GM18867 (cell line): ENCODE measurements around the gene WWOX.

Source experiments
- ATAC-seq: cut with Tn5 transposase; IDR thresholded peaks from one replicate; pipeline ENCODE4 v1.9.1; 2021; ENCODE audit warnings: mild to moderate bottlenecking, moderate library complexity; ENCODE audit not compliant: unreplicated experiment

WWOX gene

DNA sequence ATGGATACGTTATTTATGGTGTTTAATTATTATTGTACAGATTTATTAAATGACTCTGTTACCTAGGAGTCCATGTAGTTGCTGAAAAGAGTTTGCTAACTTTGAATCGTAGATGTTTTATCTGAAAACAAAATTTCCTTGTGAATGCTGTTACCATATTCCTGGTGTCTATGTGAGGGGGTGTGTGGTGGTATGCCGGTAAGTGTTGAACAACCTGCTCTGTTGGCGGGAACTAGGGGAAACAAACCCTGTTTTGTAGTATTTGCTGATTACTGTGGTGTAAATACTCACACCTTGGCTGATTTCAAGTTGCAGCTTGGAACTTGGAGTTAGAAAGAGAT lies 386.4 kb downstream of the WWOX start:
- no peak for ATAC-seq

DNA sequence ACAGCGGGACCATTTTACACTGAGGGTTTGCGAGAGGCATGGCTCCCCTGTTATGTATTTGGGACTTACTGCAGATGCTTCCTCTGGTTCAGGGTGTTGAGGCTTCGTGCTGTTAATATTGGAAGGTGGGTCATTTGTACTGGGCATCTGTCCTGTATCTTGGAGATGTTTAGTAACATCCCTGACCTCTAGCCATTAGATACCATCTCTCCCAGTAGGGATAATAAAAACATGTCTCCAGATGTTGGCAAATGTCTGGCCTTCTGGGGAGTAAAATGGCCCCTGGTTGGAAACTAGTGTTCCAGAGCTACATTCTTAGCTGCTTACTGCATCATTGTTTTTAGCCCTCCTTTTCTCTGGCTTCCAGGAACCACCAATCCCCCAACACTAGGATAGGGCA lies 388.0 kb downstream of the WWOX start:
- no peak for ATAC-seq

DNA sequence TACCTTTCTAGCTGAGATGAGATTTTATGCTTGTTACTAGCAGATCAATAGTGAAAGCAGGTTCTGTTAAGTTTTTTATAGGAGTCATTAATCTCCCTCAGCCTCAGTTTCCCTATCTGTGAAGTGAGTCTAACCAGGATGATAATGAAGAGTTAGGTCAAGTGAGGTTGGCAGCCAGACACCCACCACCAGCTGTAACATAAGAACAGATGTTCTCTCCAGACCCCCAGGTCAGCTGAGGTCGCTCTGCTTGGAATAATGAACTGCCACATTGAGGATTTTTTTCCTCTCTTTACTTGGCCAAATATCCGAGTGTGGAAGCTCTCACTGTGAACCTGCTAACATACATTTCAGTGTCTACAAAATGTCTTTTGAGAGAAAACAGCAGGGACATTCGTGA lies 389.6 kb downstream of the WWOX start:
- no peak for ATAC-seq

DNA sequence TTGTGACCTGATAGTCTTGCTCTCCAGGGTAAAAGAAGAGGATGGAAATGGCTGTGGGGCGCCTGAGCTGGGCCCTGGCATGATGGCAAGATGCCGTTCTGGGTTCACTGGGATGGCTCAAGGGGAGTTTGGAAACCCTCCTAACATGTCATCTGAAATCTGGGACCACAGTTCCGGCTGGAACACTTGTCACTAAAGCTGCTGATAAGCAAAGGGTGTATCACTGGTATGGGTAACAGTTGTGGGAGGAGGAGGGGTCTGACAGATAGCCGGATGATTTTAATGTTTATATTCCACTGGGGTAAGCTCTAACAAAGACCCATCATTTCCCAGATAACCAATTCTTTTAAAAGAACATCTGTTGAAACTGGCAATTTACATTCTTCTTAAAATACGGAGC lies 390.2 kb downstream of the WWOX start:
- no peak for ATAC-seq

DNA sequence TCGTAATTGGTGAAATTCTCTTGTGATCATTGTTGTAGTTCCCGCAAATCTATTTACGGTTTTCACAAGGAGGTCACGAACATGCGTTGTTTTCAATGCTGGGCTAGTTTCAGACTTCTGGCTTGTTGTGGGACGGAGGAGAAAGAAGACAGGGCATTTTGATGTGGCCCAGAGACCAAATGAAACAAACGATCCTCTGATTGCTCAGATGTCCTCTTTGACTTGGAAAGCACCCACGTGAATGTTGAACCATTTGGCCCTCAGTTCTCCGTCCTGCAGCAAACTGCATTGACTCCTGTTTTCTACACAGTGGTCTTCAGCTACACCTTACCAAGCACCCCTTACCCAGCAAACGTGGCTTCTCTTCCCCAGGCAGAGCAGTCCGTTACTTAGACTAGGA lies 391.0 kb downstream of the WWOX start:
- ATAC-seq, result no peak

DNA sequence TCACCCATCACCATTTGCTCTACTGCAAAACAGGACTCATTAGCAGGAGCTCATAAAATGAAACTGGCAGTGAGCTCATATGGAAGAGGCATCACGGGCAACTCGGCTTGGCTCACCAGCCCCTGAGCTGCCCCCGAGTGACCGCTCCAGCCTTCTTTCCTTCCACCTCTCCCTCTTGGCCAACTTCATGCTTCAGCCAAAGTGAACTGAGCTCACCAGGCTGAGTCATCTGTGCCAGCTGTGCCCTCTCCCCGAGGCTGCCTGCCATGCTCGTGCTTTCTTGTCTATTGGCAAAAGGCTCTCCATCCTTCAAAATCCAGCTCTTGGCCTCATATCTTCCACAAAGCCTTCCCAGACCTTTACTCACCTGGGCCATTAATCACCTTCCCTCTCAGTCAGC lies 391.4 kb downstream of the WWOX start:
- no peak for ATAC-seq

DNA sequence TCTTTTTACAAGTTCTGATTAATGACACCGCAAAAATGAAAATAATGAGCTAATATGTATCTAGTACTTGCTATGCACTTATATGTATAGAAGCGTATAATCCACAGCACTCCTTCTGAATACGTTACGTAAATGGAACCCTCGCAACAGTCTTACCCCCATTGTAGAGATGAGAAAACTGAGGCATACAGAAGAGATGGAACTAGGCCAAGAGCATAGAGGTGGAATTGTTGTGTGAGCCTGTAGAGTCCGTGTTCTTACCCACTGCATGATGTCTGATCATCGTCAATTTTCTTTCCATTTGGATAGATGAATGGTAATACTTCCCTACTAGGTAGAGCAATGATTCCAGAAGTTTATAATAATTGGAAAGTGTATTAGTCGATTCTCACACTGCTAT lies 394.1 kb downstream of the WWOX start:
- no peak for ATAC-seq

DNA sequence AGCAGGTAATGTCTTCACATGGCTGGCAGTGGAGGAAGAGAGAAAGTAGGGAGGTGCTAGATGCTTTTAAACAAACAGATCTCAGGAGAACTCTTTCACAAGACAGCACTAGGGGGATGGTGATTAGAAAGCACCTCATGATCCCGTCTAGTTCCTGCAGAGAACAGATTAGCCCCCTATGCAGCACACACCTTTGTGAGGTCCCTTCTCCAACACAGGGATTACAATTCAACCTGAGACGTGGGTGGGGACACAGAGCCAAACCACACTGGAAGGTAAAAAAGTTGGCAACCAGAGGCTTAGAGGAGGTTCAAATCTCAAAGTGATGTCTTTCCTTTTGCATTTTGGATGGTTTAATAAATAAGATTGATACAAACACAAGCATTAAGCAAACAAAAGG lies 394.7 kb downstream of the WWOX start:
- ATAC-seq, result no peak

DNA sequence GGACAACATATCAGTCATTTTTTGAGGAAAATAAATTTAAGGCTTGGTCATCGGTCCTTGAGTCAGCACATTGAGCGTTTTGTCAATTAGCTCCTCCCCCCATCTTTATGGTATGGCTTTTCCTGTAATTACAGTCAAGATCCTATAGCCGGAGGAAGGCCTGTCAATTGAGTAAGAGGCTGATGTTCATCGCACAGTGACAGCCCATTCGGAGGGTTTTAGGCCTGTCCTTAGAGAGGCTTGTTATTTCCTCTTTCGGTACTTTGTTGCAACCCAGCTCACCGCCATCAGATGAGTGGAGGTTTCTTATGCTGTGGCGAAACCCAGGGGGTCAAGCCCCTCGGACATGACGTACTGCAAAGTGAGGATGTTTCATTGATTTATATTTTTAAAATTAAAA lies 395.2 kb downstream of the WWOX start:
- ATAC-seq, result no peak

DNA sequence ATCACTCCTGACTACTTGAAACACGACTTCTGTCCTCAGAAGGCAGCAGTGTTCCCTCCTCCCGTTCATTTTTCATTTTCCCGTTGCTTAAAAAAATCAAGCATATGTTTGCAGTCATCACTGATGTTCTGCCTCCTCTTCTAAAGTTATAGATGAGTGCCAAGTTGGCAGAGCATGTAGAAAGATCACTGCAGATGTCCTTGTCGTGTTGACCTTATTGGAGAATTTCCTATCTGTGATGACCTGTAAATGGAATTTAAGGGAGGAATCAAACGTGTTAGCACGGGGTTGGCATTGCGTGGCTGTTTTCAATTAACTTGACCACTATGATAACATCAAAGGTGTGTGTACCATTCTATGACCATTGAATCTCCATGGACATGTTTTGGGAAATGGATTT lies 396.7 kb downstream of the WWOX start:
- ATAC-seq, result no peak

DNA sequence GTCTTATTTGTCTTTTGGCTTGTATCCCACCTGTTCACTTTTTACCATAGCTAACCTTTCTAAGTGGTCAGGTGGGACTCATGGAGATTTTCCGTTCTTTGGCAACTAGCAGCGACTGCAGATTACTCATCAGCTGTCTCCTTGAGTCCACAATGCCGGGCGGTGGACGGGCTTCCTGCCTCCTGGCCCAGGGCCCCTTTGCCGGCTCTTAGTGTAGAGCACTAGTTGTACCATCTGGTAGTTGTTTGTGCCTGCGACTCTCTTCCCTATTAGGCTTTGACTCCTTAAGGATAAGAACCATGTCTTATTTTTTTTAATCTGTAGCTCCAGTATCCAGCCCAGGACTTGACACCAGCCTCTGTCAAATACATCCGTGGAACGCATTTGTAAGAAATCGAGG lies 399.9 kb downstream of the WWOX start:
- no peak for ATAC-seq

DNA sequence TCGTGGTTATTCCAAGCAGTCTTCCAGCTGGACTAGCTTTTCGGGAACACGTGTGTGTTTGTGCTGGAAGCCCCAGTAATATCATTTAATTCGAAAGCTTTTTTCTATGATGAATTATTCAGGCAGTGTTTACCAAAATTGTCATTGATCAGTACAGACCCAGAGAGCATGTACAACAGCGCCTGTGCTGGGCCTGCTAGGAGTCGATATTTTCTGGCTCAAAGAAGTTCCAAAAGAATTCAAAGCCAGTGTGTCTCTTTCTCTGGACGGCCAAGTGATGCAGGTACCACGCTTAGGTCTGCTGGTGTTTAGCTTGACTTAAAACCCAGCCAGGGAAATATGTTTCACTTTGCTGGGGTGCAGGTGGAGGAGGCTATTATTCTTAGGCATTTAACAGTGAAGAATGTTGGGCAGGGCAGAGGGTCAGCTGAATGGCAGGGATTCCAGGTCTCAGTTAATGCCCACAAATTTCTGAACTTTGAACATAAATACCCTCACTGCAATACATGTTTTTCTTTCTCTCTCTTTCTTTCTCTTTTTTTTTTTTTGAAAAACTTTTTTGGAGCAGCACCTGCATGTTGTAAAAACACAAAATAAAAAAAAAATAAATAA lies 401.3 kb downstream of the WWOX start:
- no peak for ATAC-seq

DNA sequence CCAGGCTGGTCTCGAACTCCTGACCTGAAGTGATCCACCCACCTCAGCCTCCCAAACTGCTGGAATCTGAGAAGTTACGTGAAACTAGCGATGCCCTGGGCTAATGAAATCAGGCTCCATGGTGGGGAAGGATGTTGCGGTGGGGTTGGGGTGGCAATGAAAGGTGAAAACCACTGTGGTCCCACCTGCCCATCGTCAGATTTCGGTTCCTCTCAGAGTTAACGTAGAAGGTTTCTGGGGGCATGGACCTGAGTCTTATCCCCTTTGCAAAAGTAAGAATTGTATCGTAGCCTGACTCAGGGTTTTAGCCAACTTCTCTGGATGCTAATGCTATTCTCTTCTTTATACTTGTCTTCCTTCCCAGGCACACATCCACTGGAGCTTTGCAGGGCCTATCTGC lies 402.3 kb downstream of the WWOX start:
- no peak for ATAC-seq

DNA sequence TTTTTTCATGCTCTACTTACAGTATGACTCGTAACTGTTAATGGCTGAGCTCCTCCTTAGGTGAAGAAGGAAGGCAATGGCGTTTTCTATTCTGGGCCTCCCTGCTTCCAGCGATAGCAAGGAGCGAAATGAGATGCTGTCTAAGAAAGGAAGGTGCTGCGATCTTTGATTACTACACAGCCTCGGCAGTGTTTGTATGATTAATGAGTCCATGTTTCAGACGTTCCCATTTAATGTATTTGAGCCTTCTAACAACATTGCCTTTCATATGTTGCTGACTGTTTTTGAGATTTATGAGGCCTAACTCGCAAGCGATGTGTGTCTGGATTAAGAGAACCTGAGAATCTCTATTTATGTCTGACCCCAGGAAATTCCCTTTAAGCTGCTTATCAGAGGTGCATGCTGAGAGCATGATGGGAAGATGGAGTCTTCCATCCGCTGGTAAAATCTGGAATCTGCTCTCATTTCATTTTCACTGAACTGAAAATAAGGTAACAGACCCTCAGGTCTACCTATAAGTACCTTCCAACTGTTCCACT lies 403.4 kb downstream of the WWOX start:
- no peak for ATAC-seq

DNA sequence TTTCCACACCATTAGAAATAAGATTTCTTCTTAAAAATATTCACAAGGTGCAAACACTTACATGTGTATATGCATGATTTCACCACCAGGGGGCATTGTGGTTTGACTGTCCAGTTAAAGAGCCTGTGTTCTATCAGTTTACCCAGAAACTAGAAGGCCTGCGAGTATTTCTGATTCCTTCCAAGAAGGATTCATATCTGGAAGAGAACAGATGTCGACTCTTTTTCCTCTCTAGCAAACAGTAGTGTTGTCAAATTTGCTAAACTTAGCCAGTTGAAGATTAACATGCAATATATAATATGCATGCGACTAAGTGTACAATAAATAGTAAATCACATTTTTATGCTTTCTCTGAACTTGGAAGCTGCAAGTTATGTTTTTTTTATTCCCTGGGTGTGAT lies 404.1 kb downstream of the WWOX start:
- peak; percentile 50 for ATAC-seq

DNA sequence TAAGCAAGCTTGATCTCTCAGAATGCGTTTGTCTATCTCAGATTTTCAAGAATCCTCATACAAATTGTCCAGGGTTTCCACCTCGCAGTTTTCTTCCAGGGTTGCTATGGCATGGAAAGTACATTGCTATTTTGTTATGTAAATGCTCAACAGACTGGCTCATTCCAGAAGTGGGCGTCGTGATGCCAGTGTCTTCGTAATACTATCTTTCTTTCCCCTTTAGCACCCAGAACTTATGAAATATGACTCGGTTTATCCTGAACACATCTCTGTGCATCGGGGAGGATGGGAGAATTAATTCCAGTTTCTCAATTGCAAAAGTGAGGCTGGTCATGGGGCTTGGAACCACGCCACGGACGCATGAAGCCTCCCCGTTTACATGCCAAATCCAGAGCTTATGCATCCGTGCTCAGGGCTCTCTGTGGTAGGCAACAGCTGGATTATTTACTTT lies 405.0 kb downstream of the WWOX start:
- ATAC-seq, result no peak

DNA sequence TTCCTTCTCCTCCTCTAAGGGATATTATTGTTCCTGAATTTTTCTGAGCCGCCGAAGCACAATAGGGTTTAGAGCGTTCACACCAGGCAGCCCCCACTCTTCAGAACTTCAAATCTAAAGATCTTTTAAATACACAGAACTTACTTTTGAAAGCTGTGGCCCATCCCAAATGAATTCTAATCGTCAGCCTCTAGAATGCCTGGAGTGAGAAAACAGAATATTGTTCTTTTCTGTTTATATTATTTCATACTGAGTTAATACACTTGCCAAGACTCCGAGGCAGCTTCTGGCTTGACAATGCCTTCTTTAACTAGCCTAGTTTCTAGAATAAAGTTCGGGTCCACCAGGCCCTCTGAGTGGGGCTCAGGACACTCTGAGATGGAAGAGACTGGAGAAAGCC lies 405.6 kb downstream of the WWOX start:
- ATAC-seq, result no peak

DNA sequence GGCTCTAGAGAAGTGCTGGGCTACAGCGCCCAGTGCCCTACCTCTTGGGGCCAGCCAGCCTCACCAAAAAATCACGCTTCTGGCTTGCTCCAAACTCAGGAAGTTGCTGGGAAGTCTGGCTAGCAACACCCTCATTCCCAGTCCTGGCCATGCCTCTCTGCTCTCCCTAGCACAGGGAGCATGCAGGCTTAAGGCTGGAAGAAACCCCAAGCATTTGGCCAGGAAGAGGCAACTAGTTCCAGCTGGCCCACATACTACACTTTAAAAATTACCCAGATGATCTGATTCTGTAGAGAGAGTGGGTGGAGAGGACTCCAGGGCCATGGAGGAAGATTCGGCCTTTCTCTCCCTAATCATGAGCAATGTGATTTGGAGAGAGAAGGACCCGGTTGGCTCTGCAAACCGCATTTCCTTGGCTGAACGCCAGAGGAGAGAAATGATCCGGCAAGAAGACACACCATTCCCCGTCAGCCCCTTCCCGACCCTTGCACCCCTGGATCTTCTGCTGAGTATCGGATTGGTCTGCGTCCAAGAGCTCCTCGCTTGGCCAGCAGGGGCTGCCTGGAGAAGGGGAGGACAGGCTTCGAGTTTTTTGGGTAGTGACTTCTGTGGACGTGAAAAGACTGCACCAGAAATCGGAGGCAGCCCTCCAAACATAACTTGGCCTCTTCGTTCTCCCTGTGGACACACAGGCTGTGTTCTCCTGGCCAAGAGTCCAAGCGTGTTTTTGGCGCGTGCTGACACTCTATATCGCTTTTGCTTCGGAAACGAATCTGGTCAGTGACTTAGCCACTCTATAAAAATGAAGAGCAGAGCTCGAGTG lies 406.3 kb downstream of the WWOX start:
- no peak for ATAC-seq

DNA sequence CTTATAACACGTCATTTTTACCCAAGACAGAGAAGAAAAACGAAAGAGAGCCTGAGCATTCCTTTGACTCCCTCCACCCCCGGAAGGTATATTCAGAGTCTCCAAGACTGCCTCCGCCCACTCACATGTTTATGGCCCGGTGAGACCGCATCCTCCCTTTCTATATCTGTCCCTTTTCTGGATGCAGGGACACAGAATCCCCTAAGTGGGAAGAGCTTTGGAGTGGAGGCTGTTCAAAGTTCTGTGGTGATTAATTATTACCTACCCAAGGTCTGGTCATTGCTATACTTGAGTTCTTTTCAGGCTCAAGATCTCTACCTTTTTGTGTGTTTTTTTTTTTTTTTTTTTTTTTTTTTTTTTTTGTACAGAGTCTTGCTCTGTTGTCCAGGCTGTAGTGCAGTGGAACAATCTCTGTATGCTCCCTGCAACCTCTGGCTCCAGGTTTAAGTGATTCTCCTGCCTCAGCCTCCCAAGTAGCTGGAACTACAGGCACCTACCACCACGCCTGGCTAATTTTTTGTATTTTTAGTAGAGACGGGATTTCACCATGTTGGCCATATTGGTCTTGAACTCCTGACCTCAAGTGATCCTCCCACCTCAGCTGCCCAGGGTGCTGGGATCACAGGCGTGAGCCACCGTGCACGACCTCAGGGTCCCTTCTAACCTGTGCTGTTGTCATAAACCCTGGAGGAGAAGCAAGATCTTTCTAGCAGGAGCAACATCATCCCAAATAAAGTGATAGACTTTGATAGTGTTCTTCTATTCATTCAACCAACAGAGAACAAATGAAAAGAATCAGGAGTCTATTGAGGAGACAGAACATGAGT lies 407.1 kb downstream of the WWOX start:
- ATAC-seq, result no peak

DNA sequence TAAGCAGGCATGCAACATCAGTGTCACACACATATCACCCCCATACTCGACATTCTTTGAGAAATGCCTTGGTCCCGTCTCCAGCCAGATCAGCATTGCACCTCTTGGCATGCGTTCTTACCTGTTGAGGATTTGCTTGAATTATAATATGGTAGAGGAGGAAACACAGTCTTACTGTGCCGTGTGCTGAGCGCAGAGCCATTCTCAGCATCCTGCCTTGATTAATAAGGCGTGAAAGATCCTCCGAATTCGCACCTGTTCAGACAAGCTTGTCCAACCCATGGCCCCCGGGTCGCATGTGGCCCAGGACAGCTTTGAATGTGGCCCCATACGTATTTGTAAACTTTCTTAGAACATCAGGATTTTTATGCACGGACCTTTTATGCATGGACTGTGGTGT lies 408.1 kb downstream of the WWOX start:
- ATAC-seq, result no peak

DNA sequence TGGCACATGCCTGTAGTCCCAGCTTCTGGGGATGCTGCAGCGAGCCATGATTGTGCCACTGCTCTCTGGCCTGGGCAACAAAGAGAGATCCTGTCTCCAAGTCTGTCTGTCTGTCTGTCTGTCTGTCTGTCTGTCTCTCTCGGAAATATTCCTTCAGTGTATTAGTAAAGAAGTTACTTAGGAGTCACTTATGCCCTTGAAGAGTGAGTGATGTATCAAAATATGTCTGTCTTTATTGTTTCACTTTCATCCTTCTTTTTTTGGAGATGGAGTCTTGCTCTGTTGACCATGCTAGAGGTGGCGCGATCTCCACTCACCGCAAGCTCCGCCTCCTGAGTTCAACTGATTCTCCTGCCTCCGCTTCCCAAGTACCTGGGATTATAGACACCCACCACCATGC lies 410.5 kb downstream of the WWOX start:
- peak; percentile 72 for ATAC-seq

DNA sequence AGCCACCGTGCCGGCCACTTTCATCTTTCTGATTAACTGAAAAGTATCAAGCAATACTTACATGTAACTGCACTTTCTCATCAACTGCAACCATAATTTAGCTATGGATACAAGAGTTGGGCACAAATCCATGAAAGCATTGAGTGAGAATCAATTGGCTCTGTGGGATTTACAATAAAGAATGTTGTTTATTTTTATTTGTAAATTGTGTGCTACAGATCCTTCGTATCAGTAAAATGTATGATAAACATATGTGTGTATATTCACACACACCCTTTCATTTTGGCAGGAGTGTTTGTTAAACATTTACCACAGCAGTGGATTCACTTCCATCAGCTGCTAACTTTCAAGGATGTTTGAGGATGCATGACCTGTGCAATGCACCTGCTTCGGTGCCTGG lies 411.0 kb downstream of the WWOX start:
- ATAC-seq, result no peak
